HepG2 (cell line): ENCODE measurements around the gene LIME1. TPM values are rescaled to one million over a fixed set of nuclear protein-coding genes. Genes with fewer than 3 reads are reported as not detected.

Experiments
- DNMT1 ChIP-seq: sonication (generic); formaldehyde crosslinking; IDR thresholded peaks from 2 replicates; pipeline ENCODE4 v1.5.1; 2020; ENCODE audit warnings: mild to moderate bottlenecking, missing genetic modification reagents
- GATAD2A ChIP-seq: IDR thresholded peaks from 2 replicates; pipeline ENCODE4 v1.6.1; 2016
- JUN ChIP-seq: sonication (generic); formaldehyde crosslinking; IDR thresholded peaks from 2 replicates; pipeline ENCODE4 v1.4.0; 2020; ENCODE audit warnings: mild to moderate bottlenecking, missing genetic modification reagents
- KLF15 ChIP-seq: sonication (generic); formaldehyde crosslinking; IDR thresholded peaks from 2 replicates; pipeline ENCODE4 v1.8.1; 2023; ENCODE audit warnings: borderline replicate concordance, mild to moderate bottlenecking, inconsistent platforms, missing genetic modification reagents, mixed read lengths
- KLF16 ChIP-seq, 2 experiments: sonication (generic) in 1 of 2; formaldehyde crosslinking in 1 of 2; IDR thresholded peaks; 2 replicates each; pipeline versions ENCODE4 v1.6.1 to v1.8.0; 2016 to 2023; ENCODE audit warnings: missing genetic modification reagents in 2 of 2, missing compliant biosample characterization in 1 of 2
- KMT2B ChIP-seq: IDR thresholded peaks from 2 replicates; pipeline ENCODE4 v1.6.1; 2016; ENCODE audit warnings: missing genetic modification reagents, missing compliant biosample characterization
- MIER2 ChIP-seq: IDR thresholded peaks from 2 replicates; pipeline ENCODE4 v1.6.1; 2016; ENCODE audit warnings: missing biosample characterization, missing genetic modification reagents
- MYC ChIP-seq: sonication (generic); formaldehyde crosslinking; IDR thresholded peaks from 2 replicates; pipeline ENCODE4 v1.9.0; 2021; ENCODE audit warnings: missing genetic modification reagents, borderline replicate concordance
- NFIB ChIP-seq: sonication (generic); formaldehyde crosslinking; IDR thresholded peaks from 2 replicates; pipeline ENCODE4 v1.9.0; 2021; ENCODE audit warnings: missing genetic modification reagents, mild to moderate bottlenecking, borderline replicate concordance
- PHF20 ChIP-seq: sonication (generic); formaldehyde crosslinking; IDR thresholded peaks from 2 replicates; pipeline ENCODE4 v1.5.0; 2020; ENCODE audit warnings: mild to moderate bottlenecking, missing genetic modification reagents
- RORA ChIP-seq: sonication (generic); formaldehyde crosslinking; IDR thresholded peaks from 2 replicates; pipeline ENCODE4 v1.5.0; 2020; ENCODE audit warnings: mild to moderate bottlenecking, missing genetic modification reagents, moderate library complexity
- RXRA ChIP-seq: sonication (generic); formaldehyde crosslinking; IDR thresholded peaks from 2 replicates; pipeline ENCODE4 v1.5.1; 2020; ENCODE audit warnings: missing genetic modification reagents
- TBL1XR1 ChIP-seq: fragments of 150-350 bp; IDR thresholded peaks from 2 replicates; pipeline ENCODE4 v1.6.1; 2014; ENCODE audit warnings: borderline replicate concordance, low read length; ENCODE audit not compliant: partially characterized antibody
- ZNF12 ChIP-seq: sonication (generic); formaldehyde crosslinking; IDR thresholded peaks from 2 replicates; pipeline ENCODE4 v1.5.0; 2020; ENCODE audit warnings: missing genetic modification reagents
- ZNF441 ChIP-seq: sonication (generic); formaldehyde crosslinking; IDR thresholded peaks from 2 replicates; pipeline ENCODE4 v1.7.0; 2021; ENCODE audit warnings: missing genetic modification reagents, borderline replicate concordance
- ZNF720 ChIP-seq: sonication (generic); formaldehyde crosslinking; IDR thresholded peaks from 2 replicates; pipeline ENCODE4 v1.4.0; 2020; ENCODE audit warnings: missing genetic modification reagents
- ZNF776 ChIP-seq: sonication (generic); formaldehyde crosslinking; IDR thresholded peaks from 2 replicates; pipeline ENCODE4 v1.4.0; 2020; ENCODE audit warnings: mild to moderate bottlenecking, missing genetic modification reagents
- ZSCAN25 ChIP-seq: sonication (generic); formaldehyde crosslinking; IDR thresholded peaks from 2 replicates; pipeline ENCODE4 v1.8.0; 2022; ENCODE audit warnings: mild to moderate bottlenecking, missing genetic modification reagents
- polyA plus RNA-seq, 8 experiments: library from polyadenylated mRNA; depleted of rRNA in 3 of 8; stranded (reverse) in 7 of 8; unstranded in 1 of 8; fragments of >200 nt; fragmentation: Illumina TruSeq in 4 of 8; extraction: Trizol in 4 of 8; gene quantifications; 2 replicates each; pipeline versions ENCODE4 v1.2.1 to v1.2.3, GENCODE V29; 2011 to 2016; ENCODE audit warnings: low read depth in 4 of 8, missing spikeins in 1 of 8, mixed read lengths in 1 of 8; ENCODE audit not compliant: insufficient read depth in 1 of 8
- total RNA-seq, 5 experiments: library from RNA; depleted of rRNA; stranded (reverse); fragments of >200 nt; fragmentation: Illumina TruSeq; extraction: Trizol; gene quantifications; 2 replicates each; pipeline ENCODE4 v1.2.3, GENCODE V29; 2016; ENCODE audit warnings: low read depth in 1 of 5
- TF ChIP-seq, protein P1 (sequence below): IDR thresholded peaks from 2 replicates; pipeline ENCODE4 v1.6.1; 2016
- TF ChIP-seq, protein P2 (sequence below): sonication (generic); formaldehyde crosslinking; IDR thresholded peaks from 2 replicates; pipeline ENCODE4 v1.4.0; 2020; ENCODE audit warnings: mild to moderate bottlenecking, missing genetic modification reagents, borderline replicate concordance
- TF ChIP-seq, protein P3 (sequence below): sonication (generic); formaldehyde crosslinking; IDR thresholded peaks from 2 replicates; pipeline ENCODE4 v1.4.0; 2020; ENCODE audit warnings: mild to moderate bottlenecking, missing genetic modification reagents
- TF ChIP-seq, protein P4 (sequence below): sonication (generic); formaldehyde crosslinking; IDR thresholded peaks from 2 replicates; pipeline ENCODE4 v1.8.0; 2022; ENCODE audit warnings: mild to moderate bottlenecking, missing genetic modification reagents, borderline replicate concordance

Gene LIME1
- total and polyA plus RNA-seq, 2 of the 13 experiments (the other 11 are each of a cell fraction or from before 2014, with no cell fraction given) = 13.0 to 61.5 TPM

DNA sequence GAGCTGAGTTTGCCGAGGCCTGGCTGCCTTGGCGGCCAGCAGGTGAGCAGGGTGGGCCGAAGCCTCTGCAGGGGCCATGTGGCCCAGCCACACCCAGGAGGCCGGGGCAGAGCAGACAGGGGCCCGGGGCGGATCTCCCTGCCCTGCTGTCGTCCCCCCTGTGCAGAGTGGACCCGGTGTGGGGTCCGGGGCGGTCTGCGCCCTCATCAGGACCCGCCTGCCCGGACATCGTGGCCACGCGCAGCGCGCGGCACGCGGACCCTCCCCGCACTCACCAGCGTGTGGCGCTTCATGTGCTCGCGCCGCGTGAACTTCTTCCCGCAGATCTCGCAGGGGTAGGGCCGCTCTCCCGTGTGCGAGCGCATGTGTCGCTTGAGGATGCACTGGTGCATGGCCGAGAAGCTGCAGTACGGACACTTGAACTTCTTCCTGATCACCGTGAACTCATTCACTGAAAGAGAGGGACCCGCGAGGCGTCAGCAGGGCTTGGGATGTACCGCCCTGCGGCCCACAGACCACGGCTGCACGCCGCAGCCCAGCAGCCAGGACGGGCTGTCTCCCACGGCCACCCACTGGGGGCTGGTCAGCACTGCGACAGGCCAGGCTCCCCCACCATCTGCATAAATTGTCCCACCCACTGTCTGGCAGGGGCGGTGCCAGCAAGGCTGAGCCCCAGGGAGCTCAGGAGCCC, 16.1 kb downstream of the LIME1 start (continued):
- TF ChIP-seq ZNF720 (CRISPR knock-in tag) (no peak), ZNF12 (CRISPR knock-in tag) (no peak), RORA (CRISPR knock-in tag) (no peak), MIER2 (CRISPR knock-in tag) (no peak), TBL1XR1 (no peak), ZSCAN25 (CRISPR knock-in tag) (no peak), MYC (CRISPR knock-in tag) (peak; percentile 58), KMT2B (CRISPR knock-in tag) (no peak), DNMT1 (CRISPR knock-in tag) (no peak), JUN (CRISPR knock-in tag) (no peak), PHF20 (CRISPR knock-in tag) (no peak), RXRA (no peak), ZNF441 (CRISPR knock-in tag) (no peak), GATAD2A (CRISPR knock-in tag) (no peak), ZNF776 (CRISPR knock-in tag) (0 out of 2 replicates have a peak, but pooled peaks have one; percentile 19), KLF16 (CRISPR knock-in tag; IDR thresholded peaks at IDR 0.05) (no peak), NFIB (CRISPR knock-in tag) (no peak), KLF15 (CRISPR knock-in tag) (no peak)
- TF ChIP-seq, protein P1, sequence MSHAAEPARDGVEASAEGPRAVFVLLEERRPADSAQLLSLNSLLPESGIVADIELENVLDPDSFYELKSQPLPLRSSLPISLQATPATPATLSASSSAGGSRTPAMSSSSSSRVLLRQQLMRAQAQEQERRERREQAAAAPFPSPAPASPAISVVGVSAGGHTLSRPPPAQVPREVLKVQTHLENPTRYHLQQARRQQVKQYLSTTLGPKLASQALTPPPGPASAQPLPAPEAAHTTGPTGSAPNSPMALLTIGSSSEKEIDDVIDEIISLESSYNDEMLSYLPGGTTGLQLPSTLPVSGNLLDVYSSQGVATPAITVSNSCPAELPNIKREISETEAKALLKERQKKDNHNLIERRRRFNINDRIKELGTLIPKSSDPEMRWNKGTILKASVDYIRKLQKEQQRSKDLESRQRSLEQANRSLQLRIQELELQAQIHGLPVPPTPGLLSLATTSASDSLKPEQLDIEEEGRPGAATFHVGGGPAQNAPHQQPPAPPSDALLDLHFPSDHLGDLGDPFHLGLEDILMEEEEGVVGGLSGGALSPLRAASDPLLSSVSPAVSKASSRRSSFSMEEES = no peak
- TF ChIP-seq, protein P2, sequence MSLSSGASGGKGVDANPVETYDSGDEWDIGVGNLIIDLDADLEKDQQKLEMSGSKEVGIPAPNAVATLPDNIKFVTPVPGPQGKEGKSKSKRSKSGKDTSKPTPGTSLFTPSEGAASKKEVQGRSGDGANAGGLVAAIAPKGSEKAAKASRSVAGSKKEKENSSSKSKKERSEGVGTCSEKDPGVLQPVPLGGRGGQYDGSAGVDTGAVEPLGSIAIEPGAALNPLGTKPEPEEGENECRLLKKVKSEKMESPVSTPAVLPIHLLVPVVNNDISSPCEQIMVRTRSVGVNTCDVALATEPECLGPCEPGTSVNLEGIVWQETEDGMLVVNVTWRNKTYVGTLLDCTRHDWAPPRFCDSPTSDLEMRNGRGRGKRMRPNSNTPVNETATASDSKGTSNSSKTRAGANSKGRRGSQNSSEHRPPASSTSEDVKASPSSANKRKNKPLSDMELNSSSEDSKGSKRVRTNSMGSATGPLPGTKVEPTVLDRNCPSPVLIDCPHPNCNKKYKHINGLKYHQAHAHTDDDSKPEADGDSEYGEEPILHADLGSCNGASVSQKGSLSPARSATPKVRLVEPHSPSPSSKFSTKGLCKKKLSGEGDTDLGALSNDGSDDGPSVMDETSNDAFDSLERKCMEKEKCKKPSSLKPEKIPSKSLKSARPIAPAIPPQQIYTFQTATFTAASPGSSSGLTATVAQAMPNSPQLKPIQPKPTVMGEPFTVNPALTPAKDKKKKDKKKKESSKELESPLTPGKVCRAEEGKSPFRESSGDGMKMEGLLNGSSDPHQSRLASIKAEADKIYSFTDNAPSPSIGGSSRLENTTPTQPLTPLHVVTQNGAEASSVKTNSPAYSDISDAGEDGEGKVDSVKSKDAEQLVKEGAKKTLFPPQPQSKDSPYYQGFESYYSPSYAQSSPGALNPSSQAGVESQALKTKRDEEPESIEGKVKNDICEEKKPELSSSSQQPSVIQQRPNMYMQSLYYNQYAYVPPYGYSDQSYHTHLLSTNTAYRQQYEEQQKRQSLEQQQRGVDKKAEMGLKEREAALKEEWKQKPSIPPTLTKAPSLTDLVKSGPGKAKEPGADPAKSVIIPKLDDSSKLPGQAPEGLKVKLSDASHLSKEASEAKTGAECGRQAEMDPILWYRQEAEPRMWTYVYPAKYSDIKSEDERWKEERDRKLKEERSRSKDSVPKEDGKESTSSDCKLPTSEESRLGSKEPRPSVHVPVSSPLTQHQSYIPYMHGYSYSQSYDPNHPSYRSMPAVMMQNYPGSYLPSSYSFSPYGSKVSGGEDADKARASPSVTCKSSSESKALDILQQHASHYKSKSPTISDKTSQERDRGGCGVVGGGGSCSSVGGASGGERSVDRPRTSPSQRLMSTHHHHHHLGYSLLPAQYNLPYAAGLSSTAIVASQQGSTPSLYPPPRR = no peak
- TF ChIP-seq, protein P3, sequence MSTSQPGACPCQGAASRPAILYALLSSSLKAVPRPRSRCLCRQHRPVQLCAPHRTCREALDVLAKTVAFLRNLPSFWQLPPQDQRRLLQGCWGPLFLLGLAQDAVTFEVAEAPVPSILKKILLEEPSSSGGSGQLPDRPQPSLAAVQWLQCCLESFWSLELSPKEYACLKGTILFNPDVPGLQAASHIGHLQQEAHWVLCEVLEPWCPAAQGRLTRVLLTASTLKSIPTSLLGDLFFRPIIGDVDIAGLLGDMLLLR = no peak
- TF ChIP-seq, protein P4, sequence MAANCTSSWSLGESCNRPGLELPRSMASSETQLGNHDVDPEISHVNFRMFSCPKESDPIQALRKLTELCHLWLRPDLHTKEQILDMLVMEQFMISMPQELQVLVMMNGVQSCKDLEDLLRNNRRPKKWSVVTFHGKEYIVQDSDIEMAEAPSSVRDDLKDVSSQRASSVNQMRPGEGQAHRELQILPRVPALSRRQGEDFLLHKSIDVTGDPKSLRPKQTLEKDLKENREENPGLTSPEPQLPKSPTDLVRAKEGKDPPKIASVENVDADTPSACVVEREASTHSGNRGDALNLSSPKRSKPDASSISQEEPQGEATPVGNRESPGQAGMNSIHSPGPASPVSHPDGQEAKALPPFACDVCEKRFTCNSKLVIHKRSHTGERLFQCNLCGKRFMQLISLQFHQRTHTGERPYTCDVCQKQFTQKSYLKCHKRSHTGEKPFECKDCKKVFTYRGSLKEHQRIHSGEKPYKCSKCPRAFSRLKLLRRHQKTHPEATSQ (CRISPR knock-in tag) = no peak
